Mammary epithelial cell (primary cell): Measurements from ENCODE around the gene BPIFB4.

Experiments
- EZH2 ChIP-seq: IDR thresholded peaks from 2 replicates; pipeline ENCODE4 v1.6.1; 2012; ENCODE audit warnings: low read length, inconsistent platforms, borderline replicate concordance
- TF ChIP-seq, protein P1 (sequence below), 2 donors: IDR thresholded peaks in 1 of 2; conservative IDR thresholded peaks in 1 of 2; 2 replicates each; pipeline ENCODE4 v1.5.1; 2011 to 2012; ENCODE audit warnings: inconsistent platforms in 2 of 2, low read length in 2 of 2, mild to moderate bottlenecking in 2 of 2, control low read depth in 1 of 2, low read depth in 1 of 2; ENCODE audit not compliant: insufficient read depth in 1 of 2; ENCODE audit errors: extremely low read depth in 1 of 2

DNA sequence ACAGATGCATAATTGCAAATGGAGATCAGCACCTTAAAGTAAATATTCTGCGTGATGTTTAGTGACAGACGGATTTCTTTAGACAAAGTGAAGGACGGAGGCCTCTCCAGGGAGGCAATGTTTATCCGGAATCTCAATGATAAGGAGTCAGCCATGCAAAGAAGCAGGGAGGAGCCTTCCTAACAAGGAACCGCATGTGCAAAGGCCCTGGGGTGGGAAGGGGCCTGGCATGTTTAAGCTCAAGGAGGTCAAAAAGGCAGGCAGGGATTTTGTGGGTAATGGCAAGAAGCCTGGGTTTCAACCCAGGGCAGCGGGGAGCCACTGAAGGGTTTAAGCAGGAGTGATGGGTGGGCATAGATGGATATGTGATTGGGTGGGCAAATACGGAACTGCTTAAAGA, 25.1 kb upstream of the BPIFB4 start:
- TF ChIP-seq, protein P1, sequence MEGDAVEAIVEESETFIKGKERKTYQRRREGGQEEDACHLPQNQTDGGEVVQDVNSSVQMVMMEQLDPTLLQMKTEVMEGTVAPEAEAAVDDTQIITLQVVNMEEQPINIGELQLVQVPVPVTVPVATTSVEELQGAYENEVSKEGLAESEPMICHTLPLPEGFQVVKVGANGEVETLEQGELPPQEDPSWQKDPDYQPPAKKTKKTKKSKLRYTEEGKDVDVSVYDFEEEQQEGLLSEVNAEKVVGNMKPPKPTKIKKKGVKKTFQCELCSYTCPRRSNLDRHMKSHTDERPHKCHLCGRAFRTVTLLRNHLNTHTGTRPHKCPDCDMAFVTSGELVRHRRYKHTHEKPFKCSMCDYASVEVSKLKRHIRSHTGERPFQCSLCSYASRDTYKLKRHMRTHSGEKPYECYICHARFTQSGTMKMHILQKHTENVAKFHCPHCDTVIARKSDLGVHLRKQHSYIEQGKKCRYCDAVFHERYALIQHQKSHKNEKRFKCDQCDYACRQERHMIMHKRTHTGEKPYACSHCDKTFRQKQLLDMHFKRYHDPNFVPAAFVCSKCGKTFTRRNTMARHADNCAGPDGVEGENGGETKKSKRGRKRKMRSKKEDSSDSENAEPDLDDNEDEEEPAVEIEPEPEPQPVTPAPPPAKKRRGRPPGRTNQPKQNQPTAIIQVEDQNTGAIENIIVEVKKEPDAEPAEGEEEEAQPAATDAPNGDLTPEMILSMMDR (conservative IDR thresholded peaks at IDR 0.05 in 1 of 2, IDR thresholded peaks at IDR 0.05 in 1 of 2; ENCODE audit: extremely low read depth in 1 of 2, insufficient read depth in 1 of 2, low read depth in 1 of 2, low read length in 2 of 2), result no peak
- no peak for TF ChIP-seq EZH2
